ENCODE results near the gene KAT6B.

KAT6B gene

GRCh38 chr10:74983383-74983782 lies 157.0 kb downstream of the KAT6B start:
- DNase-seq (ENCODE audit: low read depth, low spot score) = no peak

GRCh38 chr10:74987339-74988053 lies 161.1 kb downstream of the KAT6B start:
- DNase-seq (ENCODE audit: low read depth, low spot score) = no peak

- DNase-seq (ENCODE audit: low read depth, low spot score) = no peak
Measured at GRCh38 chr10:74988054-74988775, 161.8 kb downstream of the KAT6B start.

- DNase-seq (ENCODE audit: low read depth, low spot score) = no peak
Measured at GRCh38 chr10:74988832-74989561, 162.6 kb downstream of the KAT6B start.

- no peak for DNase-seq (ENCODE audit: low read depth, low spot score)
Measured at GRCh38 chr10:74991435-74991834, 165.0 kb downstream of the KAT6B start.

- no peak for DNase-seq (ENCODE audit: low read depth, low spot score)
Measured at GRCh38 chr10:74992068-74992467, 165.7 kb downstream of the KAT6B start.

GRCh38 chr10:74993649-74994048 lies 167.2 kb downstream of the KAT6B start:
- DNase-seq (ENCODE audit: low read depth, low spot score) = no peak

GRCh38 chr10:74994854-74995253 lies 168.5 kb downstream of the KAT6B start:
- no peak for DNase-seq (ENCODE audit: low read depth, low spot score)

- no peak for DNase-seq (ENCODE audit: low read depth, low spot score)
Measured at GRCh38 chr10:74995806-74996205, 169.4 kb downstream of the KAT6B start.

GRCh38 chr10:74997163-74997562 lies 170.8 kb downstream of the KAT6B start:
- DNase-seq (ENCODE audit: low read depth, low spot score) = no peak

GRCh38 chr10:75000748-75001321 lies 174.4 kb downstream of the KAT6B start:
- no peak for DNase-seq (ENCODE audit: low read depth, low spot score)

GRCh38 chr10:75001715-75002350 lies 175.4 kb downstream of the KAT6B start:
- DNase-seq (ENCODE audit: low read depth, low spot score) = no peak

GRCh38 chr10:75002351-75002725 lies 175.9 kb downstream of the KAT6B start:
- no peak for DNase-seq (ENCODE audit: low read depth, low spot score)

- DNase-seq (ENCODE audit: low read depth, low spot score) = no peak
Measured at GRCh38 chr10:75002967-75003594, 176.7 kb downstream of the KAT6B start.

- no peak for DNase-seq (ENCODE audit: low read depth, low spot score)
Measured at GRCh38 chr10:75003891-75004290, 177.5 kb downstream of the KAT6B start.

- DNase-seq (ENCODE audit: low read depth, low spot score) = no peak
Measured at GRCh38 chr10:75007646-75008045, 181.2 kb downstream of the KAT6B start.

- DNase-seq (ENCODE audit: low read depth, low spot score) = no peak
Measured at GRCh38 chr10:75008952-75009351, 182.6 kb downstream of the KAT6B start.

- no peak for DNase-seq (ENCODE audit: low read depth, low spot score)
Measured at GRCh38 chr10:75009426-75009825, 183.0 kb downstream of the KAT6B start.

GRCh38 chr10:75010373-75010772 lies 184.0 kb downstream of the KAT6B start:
- DNase-seq (ENCODE audit: low read depth, low spot score) = no peak

GRCh38 chr10:75011221-75011620 lies 184.8 kb downstream of the KAT6B start:
- DNase-seq (ENCODE audit: low read depth, low spot score) = no peak

- DNase-seq (ENCODE audit: low read depth, low spot score) = no peak
Measured at GRCh38 chr10:75012471-75012870, 186.1 kb downstream of the KAT6B start.

Data from brain pericyte (primary cell).